ENCODE measurements around the gene SLIRP. TPM values are rescaled to one million over a fixed set of nuclear protein-coding genes. Genes with fewer than 3 reads are reported as not detected.

Gene SLIRP
- total and polyA plus RNA-seq, 7 donors = 129 to 578 (median 185) TPM

- no peak for TF ChIP-seq CTCF (IDR thresholded peaks at IDR 0.05)
- WGBS, 3 donors = 95 to 100% (median 98%) methylated on average over 2 of the region's 2 CpGs
- Histone ChIP-seq H3K4me3 (no peak overlapping the region), H3K27me3 (ENCODE audit: insufficient read depth in 3 of 3, low read length in 2 of 3) (no peaks in the 10 kb centered on the region), H3K36me3 (ENCODE audit: insufficient read depth in 1 of 2, low read depth in 1 of 2) (peaks cover 12 to 83% of the 10 kb centered on the region in 2 donors), H3K27ac (no peak overlapping the region), H3K4me1 (peaks cover 15% of the 10 kb centered on the region), H3K9me3 (no peaks in the 10 kb centered on the region)
- no peak for ATAC-seq
- no peak for DNase-seq
- intact Hi-C loops (cut with DNase I) = no loop called here
These were observed 44.4 kb downstream of the SLIRP start for GRCh38 chr14:77752266-77752665.

- Histone ChIP-seq H3K4me3 (no peak overlapping the region), H3K9me3 (no peaks in the 10 kb centered on the region), H3K27ac (no peak overlapping the region), H3K4me1 (peaks cover 16% of the 10 kb centered on the region), H3K36me3 (ENCODE audit: insufficient read depth in 1 of 2, low read depth in 1 of 2) (peaks cover 12 to 79% of the 10 kb centered on the region in 2 donors), H3K27me3 (ENCODE audit: insufficient read depth in 3 of 3, low read length in 2 of 3) (no peaks in the 10 kb centered on the region)
- no peak for TF ChIP-seq CTCF (IDR thresholded peaks at IDR 0.05)
- intact Hi-C loops (cut with DNase I) = no loop called here
- ATAC-seq (no peak), DNase-seq (no peak)
- 30 to 61% (median 57%) methylated on average over 3 of the region's 3 CpGs for WGBS, 3 donors
These were observed 45.1 kb downstream of the SLIRP start for GRCh38 chr14:77752799-77753516.

GRCh38 chr14:77760381-77761204 lies 52.7 kb downstream of the SLIRP start, which contains the start of gene SNW1:
TSS of gene SNW1 (minus strand) at chr14:77761156. CDS start at chr14:77761127, 29 bp downstream.
- Histone ChIP-seq H3K4me3 (peak within 1 kb of the TSS; percentile 99), H3K9me3 (no peaks in the 10 kb centered on the region), H3K27ac (peak within 1 kb of the TSS; percentile 96), H3K27me3 (ENCODE audit: insufficient read depth in 3 of 3, low read length in 2 of 3) (no peaks in the 10 kb centered on the region), H3K4me1 (peaks cover 25% of the 10 kb centered on the region), H3K36me3 (ENCODE audit: insufficient read depth in 1 of 2, low read depth in 1 of 2) (peaks cover 5 to 9% of the 10 kb centered on the region in 2 donors)
- DNase-seq = peak; percentile 91 to 97
- ATAC-seq = peak; percentile 97 to 99 (median 98)
- 0 to 1% (median 1%) methylated on average over 60 of the region's 60 CpGs for WGBS, 3 donors
- intact Hi-C loops (cut with DNase I) = loop anchor here (1.0 to 2.0 kb wide), 2 partner anchors 38 to 39 kb away; no protein-coding TSS in a partner anchor
- TF ChIP-seq CTCF (IDR thresholded peaks at IDR 0.05) = no peak

GRCh38 chr14:77761205-77761931 lies 53.5 kb downstream of the SLIRP start:
- Histone ChIP-seq H3K4me3 (peak overlapping the region; percentile 99), H3K36me3 (ENCODE audit: insufficient read depth in 1 of 2, low read depth in 1 of 2) (peaks cover 2 to 6% of the 10 kb centered on the region in 2 donors), H3K27ac (peak overlapping the region; percentile 96), H3K4me1 (peaks cover 25% of the 10 kb centered on the region), H3K27me3 (ENCODE audit: insufficient read depth in 3 of 3, low read length in 2 of 3) (no peaks in the 10 kb centered on the region), H3K9me3 (no peaks in the 10 kb centered on the region)
- no peak for TF ChIP-seq CTCF (IDR thresholded peaks at IDR 0.05)
- peak; percentile 53 to 70 (median 63) for ATAC-seq
- intact Hi-C loops (cut with DNase I) = loop anchor here (1.0 to 2.0 kb wide), 2 partner anchors 37 to 38 kb away; no protein-coding TSS in a partner anchor
- DNase-seq = peak; percentile 40 to 64
- WGBS, 3 donors = 1 to 2% (median 1%) methylated on average over 24 of the region's 24 CpGs
